NCI-H2171 (cell line): ENCODE results near the gene UGT1A8.
"Not testable (repeated sequence)": the region's sequence is repeated elsewhere in the genome, so short reads cannot be mapped to it uniquely, and the experiment has no call there.

ENCODE experiments used
- DNase-seq: peaks from one replicate; lab custom pipeline; 2025; lab: John Stamatoyannopoulos, UW

Gene UGT1A8

DNA sequence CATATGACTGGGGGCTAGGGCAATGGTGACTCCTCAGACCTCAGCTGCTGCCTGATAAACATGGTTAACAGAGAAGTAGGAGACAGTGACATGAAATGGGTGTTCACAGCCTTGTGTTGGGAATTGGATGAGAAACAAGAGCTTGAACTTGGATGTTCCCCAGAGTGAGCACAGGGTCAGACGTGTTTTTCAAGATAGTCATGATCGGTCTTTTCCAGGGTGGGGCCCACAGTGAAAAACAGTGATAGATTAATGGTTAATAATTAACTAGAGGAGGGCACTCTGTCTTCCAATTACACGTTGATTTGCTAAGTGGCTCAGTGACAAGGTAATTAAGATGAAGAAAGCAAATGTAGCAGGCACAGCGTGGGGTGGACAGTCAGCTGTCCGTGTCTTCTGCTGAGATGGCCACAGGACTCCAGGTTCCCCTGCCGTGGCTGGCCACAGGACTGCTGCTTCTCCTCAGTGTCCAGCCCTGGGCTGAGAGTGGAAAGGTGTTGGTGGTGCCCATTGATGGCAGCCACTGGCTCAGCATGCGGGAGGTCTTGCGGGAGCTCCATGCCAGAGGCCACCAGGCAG is 111.4 kb downstream of the UGT1A8 start, which contains the start of gene UGT1A3:
Gene UGT1A3 (plus strand): TSS at position 320 of the 579 bp plus-strand sequence. CDS start 85 bp downstream, at position 405.
- no peak for DNase-seq

DNA sequence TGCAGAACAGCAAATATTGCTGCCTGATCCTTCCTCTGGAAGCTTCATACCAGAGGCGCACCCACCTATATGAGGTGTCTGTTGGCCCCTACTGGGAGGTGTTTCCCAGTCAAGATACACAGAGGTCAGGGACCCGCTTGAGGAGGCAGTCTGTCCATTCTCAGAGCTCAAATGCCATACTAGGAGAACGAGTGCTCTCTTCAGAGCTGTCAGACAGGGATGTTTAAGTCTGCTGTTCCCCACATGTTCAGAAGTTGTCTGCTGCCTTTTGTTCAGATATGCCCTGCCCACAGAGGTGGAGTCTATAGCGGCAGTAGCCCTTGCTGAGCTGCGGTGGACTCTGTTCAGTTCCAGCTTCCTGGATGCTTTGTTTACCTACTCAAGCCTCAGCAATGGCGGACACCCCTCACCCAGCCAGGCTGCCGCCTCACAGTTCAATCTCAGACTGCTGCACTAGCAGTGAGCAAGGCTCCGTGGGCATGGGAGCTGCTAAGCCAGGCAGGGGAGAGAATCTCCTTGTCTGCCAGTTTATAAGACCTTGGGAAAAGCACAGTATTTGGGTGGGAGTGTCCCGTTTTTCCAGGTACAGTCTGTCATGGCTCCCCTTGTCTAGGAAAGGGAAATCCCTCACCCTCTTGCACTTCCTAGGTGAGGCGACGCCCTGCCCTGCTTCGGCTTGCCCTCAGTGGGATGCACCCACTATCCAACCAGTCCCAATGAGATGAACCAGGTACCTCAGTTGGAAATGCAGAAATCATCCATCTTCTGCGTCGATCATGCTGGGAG is 119.6 kb downstream of the UGT1A8 start:
- DNase-seq = not testable (repeated sequence)

DNA sequence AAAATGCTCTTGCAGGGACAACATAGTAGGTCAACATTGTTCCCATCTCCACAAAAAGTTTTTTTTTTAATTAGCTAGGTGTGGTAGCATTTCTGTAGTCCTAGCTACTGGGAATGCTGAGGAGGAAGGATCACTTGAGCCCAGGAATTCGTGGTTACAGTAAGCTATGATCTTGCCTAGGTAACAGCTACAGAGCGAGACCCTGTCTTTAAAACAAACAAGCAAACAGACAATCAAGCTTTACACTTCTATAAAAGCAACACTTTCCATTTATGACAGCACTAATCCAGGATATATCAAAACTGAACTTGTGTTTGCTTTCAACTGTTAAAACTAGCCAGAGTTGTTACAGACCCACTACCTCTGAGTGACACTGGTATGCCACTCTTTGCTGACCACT is 123.4 kb downstream of the UGT1A8 start:
- DNase-seq = no peak

DNA sequence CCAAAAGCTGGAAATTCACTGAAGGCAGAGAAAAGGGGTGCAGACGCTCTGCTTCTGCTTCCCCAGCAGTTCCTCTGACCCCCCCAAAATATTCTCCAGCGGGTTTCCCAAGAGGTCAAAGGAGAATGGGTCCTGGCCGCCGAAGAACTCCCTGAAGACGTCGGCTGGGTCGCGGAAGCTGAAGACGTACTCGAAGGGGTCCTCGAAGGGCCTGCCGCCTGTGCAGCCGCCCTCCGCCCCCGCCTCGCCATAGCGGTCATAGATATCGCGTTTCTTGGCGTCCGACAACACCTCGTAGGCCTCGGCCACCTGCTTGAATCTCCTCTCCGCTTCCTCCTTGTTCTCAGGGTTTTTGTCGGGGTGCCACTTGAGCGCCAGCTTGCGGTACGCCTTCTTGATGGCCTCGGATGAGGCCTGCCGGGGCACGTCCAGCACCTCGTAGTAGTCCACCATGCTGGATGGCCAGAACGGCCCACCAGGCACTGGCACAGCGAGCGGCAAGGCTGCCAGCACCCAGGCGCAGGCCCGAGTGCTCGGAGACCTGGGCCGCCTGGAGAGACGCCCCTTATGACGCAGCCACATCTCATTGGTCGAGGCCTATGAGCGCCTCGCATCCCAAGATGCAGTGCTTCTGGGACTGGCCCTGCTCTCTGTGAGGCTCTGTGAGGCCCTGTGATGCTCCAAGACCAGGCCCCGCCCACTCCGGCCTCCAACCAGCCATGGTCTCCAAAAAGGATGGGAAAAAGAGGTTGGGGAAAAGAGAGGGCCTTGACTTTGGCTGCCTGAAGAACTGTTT is 126.2 kb downstream of the UGT1A8 start:
- no peak for DNase-seq

DNA sequence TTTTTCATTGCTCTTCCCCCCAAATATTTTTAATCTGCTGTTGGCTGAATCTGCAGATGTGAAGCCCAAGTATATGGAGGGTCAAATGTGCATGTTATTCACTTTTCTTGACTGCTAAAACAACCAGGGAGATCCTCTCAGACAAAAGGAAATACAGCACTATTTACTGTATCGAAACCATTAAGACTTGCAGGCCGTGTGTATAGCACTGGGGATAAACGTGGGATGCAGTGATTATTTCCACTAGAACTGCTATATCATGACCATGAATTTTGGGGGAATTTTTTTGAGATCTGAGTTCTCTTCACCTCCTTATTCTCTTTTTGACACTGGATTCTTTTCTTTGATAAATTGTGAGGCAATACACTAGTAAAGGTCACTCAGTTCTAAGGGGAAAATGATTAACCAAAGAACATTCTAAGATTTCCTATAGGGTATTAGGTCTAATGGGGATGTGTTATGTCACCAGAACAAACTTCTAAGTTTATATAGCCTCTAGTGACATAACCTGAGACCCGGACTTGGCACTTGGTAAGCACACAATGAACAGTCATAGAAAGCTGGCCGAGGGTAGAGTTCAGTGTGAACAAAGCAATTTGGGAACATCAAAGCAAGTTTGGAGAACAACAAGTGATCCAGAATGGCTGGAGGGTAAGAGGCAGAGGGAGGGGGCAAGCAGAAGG is 127.8 kb downstream of the UGT1A8 start:
- DNase-seq = no peak

DNA sequence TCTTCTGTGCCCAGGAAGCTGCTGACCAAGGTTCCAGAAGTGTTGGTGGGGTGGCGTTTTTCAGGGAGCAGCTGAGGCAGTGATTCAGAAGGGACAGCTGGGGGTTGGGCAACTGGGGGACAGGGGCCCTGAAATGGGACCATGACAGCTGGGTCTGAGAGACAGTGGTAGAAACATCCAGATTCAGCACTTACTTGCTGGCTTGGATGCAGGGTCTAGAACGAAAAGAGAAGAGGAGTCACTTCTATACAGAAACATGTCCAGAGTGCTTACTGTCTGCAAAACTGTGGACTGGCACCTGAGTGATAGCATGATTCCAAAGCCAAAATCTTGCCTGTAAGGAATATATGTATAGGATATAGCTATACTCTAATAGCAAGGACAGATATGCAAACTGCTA is 128.4 kb downstream of the UGT1A8 start:
- DNase-seq = not testable (repeated sequence)

DNA sequence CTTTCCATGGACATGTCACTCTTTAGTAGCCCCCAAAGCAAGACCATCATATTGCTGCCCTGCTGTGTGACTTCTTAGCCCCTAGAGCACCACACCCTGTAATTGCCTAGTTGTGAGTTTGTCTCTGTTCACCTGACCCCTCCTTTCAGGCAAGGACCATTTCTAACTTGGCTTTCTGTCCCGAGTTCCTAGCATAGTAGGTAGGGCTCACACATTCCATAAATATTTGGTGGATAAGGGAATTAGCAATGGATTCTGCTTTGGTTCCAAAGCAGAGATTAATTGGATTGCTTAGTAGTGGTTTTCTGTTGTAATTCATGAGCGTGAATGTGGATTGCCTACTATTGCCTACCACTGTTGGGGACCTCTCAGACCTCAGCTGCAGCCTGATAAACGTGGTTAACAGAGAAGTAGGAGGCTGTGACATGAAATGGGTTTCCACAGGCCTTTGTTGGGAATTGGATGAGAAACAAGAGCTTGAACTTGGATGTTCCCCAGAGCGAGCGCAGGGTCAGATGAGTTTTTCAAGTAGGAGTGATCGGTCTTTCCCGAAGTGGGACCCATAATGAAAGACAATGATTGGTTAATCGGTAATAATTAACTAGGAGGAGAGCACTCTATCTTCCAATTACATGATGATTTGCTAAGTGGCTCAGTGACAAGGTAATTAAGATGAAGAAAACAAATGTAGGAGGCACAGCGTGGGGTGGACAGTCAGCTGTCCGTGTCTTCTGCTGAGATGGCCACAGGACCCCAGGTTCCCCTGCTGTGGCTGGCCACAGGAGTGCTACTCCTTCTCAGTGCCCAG is 129.2 kb downstream of the UGT1A8 start:
- DNase-seq = no peak

DNA sequence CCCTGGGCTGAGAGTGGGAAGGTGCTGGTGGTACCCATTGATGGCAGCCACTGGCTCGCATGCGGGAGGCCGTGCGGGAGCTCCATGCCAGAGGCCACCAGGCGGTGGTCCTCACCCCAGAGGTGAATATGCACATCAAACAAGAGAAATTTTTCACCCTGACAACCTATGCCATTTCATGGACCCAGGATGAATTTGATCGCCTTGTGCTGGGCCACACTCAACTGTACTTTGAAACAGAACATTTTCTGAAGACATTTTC is 129.8 kb downstream of the UGT1A8 start:
- no peak for DNase-seq

DNA sequence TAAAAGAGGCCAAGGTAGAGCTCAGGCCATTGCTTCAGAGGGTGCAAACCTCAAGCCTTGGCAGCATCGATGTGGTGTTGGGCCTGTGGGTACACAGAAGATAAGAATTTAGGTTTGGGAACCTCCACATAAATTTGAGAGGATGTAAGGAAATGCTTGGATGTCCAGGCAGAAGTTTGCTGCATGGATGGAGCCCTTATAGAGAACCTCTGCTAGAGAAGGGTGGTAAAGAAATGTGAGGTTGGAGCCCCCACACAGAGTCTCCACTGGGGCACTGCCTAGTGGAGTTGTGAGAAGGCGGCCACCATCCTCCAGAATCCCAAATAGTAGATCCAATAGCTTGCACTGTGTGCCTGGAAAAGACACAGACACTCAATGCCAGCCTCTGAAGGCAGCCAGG is 133.3 kb downstream of the UGT1A8 start:
- DNase-seq = not testable (repeated sequence)

DNA sequence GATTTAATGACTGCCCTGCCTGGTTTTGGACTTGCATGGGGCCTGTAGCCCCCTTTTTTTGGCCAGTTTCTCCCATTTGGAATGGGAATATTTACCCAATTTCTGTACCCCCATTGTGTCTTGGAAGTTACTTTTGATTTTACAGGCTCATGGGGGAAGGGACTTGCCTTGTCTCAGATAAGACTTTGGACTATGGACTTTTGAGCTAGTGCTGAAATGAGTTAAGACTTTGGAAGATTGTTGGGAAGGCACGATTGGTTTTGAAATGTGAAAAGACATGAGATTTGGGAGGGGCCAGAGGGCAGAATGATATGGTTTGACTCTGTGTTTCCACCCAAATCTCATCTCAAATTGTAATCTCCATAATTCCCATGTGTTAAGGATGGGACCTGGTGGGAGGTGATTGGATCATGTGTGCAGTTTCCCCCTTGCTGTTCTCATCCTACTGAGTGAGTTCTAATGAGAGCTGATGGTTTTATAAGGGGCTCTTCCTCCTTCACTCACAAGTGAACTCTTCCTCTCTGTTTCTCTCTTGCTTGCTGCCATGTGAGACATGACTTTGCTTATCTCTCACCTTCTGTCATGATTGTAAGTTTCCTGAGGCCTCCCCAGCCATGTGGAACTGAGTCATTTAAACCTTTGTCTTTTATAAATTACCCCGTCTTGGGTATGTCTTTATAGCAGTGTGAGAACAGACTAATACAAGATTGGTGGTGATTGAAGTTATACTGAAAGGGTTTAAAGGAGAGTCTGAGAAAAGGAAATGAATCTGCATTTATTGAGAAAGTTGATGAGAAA is 134.0 kb downstream of the UGT1A8 start:
- not testable (repeated sequence) for DNase-seq

DNA sequence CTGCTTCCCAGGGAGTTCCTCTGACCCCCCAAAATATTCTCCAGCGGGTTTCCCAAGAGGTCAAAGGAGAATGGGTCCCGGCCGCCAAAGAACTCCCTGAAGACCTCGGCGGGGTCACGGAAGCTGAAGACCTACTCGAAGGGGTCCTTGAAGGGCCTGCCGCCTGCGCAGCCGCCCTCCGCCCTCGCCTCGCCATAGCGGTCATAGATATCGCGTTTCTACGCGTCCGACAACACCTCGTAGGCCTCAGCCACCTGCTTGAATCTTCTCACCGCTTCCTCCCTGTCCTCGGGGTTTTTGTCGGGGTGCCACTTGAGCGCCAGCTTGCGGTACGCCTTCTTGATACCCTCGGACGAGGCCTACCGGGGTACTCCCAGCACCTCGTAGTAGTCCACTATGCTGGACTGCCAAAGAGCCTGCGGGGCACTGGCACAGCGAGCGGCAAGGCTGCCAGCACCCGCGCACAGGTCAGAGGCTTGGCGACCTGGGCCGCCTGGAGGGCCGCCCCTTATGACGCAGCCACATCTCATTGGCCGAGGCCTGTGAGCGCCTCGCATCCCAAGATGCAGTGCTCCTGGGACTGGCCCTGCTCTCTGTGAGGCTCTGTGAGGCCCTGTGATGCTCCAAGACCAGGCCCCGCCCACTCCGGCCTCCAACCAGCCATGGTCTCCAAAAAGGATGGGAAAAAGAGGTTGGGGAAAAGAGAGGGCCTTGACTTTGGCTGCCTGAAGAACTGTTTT is 137.6 kb downstream of the UGT1A8 start:
- DNase-seq = no peak

DNA sequence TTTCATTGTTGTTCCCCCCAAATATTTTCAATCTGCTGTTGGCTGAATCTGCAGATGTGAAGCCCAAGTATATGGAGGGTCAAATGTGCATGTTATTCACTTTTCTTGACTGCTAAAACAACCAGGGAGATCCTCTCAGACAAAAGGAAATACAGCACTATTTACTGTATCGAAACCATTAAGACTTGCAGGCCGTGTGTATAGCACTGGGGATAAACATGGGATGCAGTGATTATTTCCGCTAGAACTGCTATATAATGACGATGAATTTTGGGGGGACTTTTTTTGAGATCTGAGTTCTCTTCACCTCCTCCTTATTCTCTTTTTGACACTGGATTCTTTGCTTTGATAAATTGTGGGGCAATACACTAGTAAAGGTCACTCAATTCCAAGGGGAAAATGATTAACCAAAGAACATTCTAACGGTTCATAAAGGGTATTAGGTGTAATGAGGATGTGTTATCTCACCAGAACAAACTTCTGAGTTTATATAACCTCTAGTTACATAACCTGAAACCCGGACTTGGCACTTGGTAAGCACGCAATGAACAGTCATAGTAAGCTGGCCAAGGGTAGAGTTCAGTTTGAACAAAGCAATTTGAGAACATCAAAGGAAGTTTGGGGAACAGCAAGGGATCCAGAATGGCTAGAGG is 139.1 kb downstream of the UGT1A8 start:
- no peak for DNase-seq

DNA sequence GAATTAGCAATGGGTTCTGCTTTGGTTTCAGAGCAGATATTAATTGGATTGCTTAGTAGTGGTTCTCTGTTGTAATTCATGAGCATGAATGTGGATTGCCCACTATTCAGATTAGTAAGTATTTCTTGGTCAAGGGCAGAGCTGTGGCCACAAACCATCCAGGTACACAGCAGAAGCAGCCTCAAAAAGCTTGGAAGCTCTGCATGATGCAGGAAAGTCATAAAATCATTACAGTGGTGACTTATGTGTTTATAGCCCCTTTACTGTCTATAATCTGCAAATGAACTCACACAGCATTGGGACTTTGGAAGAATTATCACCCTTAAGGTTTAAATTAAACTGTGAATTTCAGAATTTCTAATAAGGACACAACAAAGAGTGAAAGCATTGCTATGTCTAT is 140.7 kb downstream of the UGT1A8 start:
- no peak for DNase-seq

DNA sequence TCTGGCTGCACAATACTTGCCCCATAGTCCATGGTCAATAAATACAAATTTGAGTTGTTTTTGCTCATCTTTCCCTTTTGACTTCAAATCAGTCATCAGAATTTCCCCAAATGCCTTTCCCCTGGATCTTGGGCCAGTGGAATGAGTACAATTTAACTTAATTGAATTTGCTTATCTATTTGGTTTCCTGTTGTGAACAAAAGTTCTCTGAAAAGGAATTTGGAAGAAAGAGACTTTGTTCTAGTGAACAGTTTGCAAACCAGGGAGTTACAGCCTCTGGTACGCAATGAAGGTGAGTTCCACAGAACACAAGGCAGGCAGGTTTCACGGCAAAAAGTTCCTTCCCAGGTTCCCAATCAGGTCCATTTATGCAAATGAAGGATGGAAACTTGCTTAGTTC is 141.4 kb downstream of the UGT1A8 start:
- no peak for DNase-seq

DNA sequence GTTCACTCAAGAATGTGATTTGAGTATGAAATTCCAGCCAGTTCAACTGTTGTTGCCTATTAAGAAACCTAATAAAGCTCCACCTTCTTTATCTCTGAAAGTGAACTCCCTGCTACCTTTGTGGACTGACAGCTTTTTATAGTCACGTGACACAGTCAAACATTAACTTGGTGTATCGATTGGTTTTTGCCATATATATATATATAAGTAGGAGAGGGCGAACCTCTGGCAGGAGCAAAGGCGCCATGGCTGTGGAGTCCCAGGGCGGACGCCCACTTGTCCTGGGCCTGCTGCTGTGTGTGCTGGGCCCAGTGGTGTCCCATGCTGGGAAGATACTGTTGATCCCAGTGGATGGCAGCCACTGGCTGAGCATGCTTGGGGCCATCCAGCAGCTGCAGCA is 142.6 kb downstream of the UGT1A8 start, which contains the start of gene UGT1A1:
Gene UGT1A1 (plus strand): TSS at position 228 of the 400 bp plus-strand sequence. CDS start 18 bp downstream, at position 246.
- DNase-seq = no peak

DNA sequence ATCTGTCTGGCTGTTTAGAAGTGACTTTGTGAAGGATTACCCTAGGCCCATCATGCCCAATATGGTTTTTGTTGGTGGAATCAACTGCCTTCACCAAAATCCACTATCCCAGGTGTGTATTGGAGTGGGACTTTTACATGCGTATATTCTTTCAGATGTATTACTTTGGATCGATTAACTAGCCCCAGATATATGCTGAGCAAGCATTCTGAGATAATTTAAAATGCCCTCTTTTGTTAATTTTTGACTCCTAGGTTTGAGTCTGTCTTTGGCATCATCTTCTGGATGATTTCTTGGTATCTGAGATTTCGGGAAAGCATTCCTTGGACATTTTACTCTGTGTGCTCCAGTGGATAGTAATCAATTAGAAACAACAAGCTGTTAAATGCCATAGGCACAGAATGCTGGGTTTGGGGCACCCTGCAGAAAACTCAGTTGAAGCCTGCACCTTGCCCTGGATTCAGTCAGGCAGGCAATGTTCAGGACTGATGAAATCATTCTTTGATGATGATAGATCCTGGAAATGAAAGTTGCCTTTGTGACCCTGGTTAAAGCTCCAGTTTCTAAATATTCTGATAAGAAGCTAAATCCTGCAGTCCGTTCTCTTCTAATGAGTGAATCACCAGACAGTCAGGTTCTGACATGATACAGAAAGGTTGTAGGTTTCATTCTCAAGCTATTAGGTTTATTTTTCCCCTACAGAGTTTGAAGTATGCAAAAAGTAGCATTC is 143.8 kb downstream of the UGT1A8 start:
- no peak for DNase-seq

DNA sequence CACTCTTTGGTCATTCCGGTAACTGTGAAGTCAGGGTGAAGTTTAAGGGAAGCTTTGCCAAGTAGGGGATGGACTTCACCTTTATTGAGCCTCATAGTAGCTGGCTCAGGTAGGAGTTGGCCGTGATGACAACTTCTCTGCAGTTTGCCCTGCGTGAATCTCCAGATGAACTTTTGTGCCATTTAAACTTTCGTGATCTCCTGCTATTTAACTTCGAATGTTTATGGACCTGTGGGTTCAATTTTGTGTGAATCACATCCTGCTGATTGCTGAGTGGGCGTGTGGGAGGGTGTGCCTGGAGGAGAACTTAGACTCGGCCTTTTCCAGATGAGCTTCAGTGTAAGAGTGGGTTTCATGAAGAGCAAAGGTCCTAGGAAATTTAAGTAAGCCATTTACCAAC is 146.8 kb downstream of the UGT1A8 start:
- no peak for DNase-seq

DNA sequence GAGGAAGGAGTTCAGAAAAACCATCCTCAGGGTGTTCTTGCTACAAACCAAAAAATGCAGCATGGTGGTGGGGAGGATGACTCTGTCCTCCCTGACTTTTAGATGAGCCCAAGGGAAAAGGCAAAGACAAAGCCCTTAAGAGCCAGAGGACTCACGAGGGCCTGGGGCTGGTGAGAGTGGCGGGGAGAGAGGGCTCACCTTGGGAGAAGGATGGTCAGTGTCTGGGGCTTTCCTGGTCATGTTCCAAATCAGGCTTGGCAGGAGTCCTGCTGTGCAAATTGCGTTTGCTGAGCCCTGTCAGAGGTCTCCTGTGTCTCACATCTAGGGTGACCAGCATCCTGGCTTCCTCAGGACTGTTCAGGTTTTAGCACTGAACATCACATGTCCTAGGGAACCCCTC is 147.3 kb downstream of the UGT1A8 start:
- DNase-seq = no peak

DNA sequence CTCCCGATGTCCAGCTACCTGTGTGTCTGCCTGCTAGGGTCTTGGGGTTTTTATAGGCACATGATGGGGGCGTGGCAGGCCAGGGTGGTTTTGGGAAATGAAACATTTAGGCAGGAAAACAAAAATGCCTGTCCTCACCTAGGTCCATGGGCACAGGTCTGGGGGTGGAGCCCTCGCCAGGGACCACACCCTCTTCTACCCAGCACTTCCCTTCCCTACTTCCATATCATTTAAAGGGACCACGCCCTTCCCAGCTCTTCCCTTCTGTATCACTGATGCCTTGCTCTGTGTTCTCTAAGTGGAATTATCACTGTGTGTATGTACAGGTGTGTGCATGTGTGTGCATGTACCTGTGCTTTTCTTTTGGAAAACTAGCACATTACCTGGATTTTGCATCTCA is 149.0 kb downstream of the UGT1A8 start:
- DNase-seq = no peak
